ENCODE measurements around the gene C1orf159. TPM values are rescaled to one million over a fixed set of nuclear protein-coding genes. Genes with fewer than 3 reads are reported as not detected.

The C1orf159 gene
- total and polyA plus RNA-seq, 2 donors (not counting 1 experiment from before 2014, with no cell fraction given), result 2.6 to 3.3 TPM

GRCh38 chr1:1164361-1164700 lies 48.4 kb upstream of the C1orf159 start:
- no peak overlapping the region for H3K4me3 ChIP-seq (replicated peaks in 1 of 4; ENCODE audit: control extremely low read depth in 1 of 4, insufficient read depth in 1 of 4, low read depth in 3 of 4, low read length in 4 of 4)
- H4K20me1 ChIP-seq (ENCODE audit: control insufficient read depth, extremely low read depth, insufficient read depth, low read length), result no peaks in the 10 kb centered on the region
- no peak for DNase-seq (ENCODE audit: low read depth in 2 of 2)
- no peak overlapping the region for H3K27ac ChIP-seq (ENCODE audit: insufficient read depth, low read length)
- no peak overlapping the region for H2AFZ ChIP-seq (ENCODE audit: low read length)
- H3K4me2 ChIP-seq (ENCODE audit: extremely low read depth, insufficient read depth, low read length), result no peak overlapping the region
- H3K9me3 ChIP-seq (ENCODE audit: control insufficient read depth, insufficient read depth, low read depth, low read length), result no peaks in the 10 kb centered on the region
- TF ChIP-seq CTCF (conservative IDR thresholded peaks at IDR 0.05 in 1 of 2, IDR thresholded peaks at IDR 0.05 in 1 of 2; ENCODE audit: low read depth in 1 of 2, low read length in 2 of 2), result no peak
- TF ChIP-seq EZH2 (IDR thresholded peaks at IDR 0.05; ENCODE audit: low read length, missing control alignments), result no peak
- H3K4me1 ChIP-seq (ENCODE audit: control insufficient read depth, extremely low read depth, insufficient read depth, low read length), result no peaks in the 10 kb centered on the region
- no peak overlapping the region for H3K9ac ChIP-seq (ENCODE audit: insufficient read depth, low read length)
- H3K36me3 ChIP-seq (ENCODE audit: control insufficient read depth, insufficient read depth, low read length), result no peaks in the 10 kb centered on the region
- no peaks in the 10 kb centered on the region for H3K79me2 ChIP-seq (ENCODE audit: control insufficient read depth, insufficient read depth, low read length)
- no peaks in the 10 kb centered on the region for H3K27me3 ChIP-seq (ENCODE audit: control insufficient read depth, insufficient read depth, low read length)

- Histone ChIP-seq H2AFZ (ENCODE audit: low read length) (no peak overlapping the region), H3K27me3 (ENCODE audit: control insufficient read depth, insufficient read depth, low read length) (no peaks in the 10 kb centered on the region), H3K79me2 (ENCODE audit: control insufficient read depth, insufficient read depth, low read length) (no peaks in the 10 kb centered on the region), H4K20me1 (ENCODE audit: control insufficient read depth, extremely low read depth, insufficient read depth, low read length) (no peaks in the 10 kb centered on the region), H3K9me3 (ENCODE audit: control insufficient read depth, insufficient read depth, low read depth, low read length) (no peaks in the 10 kb centered on the region), H3K36me3 (ENCODE audit: control insufficient read depth, insufficient read depth, low read length) (no peaks in the 10 kb centered on the region), H3K4me2 (ENCODE audit: extremely low read depth, insufficient read depth, low read length) (no peak overlapping the region), H3K27ac (ENCODE audit: insufficient read depth, low read length) (no peak overlapping the region), H3K4me1 (ENCODE audit: control insufficient read depth, extremely low read depth, insufficient read depth, low read length) (no peaks in the 10 kb centered on the region), H3K4me3 (replicated peaks in 1 of 4; ENCODE audit: control extremely low read depth in 1 of 4, insufficient read depth in 1 of 4, low read depth in 3 of 4, low read length in 4 of 4) (no peak overlapping the region), H3K9ac (ENCODE audit: insufficient read depth, low read length) (no peak overlapping the region)
- TF ChIP-seq CTCF (conservative IDR thresholded peaks at IDR 0.05 in 1 of 2, IDR thresholded peaks at IDR 0.05 in 1 of 2; ENCODE audit: low read depth in 1 of 2, low read length in 2 of 2) (no peak), EZH2 (IDR thresholded peaks at IDR 0.05; ENCODE audit: low read length, missing control alignments) (no peak)
- no peak for DNase-seq (ENCODE audit: low read depth in 2 of 2)
Observed at GRCh38 chr1:1163538-1164070, 47.7 kb upstream of the C1orf159 start.

DNA sequence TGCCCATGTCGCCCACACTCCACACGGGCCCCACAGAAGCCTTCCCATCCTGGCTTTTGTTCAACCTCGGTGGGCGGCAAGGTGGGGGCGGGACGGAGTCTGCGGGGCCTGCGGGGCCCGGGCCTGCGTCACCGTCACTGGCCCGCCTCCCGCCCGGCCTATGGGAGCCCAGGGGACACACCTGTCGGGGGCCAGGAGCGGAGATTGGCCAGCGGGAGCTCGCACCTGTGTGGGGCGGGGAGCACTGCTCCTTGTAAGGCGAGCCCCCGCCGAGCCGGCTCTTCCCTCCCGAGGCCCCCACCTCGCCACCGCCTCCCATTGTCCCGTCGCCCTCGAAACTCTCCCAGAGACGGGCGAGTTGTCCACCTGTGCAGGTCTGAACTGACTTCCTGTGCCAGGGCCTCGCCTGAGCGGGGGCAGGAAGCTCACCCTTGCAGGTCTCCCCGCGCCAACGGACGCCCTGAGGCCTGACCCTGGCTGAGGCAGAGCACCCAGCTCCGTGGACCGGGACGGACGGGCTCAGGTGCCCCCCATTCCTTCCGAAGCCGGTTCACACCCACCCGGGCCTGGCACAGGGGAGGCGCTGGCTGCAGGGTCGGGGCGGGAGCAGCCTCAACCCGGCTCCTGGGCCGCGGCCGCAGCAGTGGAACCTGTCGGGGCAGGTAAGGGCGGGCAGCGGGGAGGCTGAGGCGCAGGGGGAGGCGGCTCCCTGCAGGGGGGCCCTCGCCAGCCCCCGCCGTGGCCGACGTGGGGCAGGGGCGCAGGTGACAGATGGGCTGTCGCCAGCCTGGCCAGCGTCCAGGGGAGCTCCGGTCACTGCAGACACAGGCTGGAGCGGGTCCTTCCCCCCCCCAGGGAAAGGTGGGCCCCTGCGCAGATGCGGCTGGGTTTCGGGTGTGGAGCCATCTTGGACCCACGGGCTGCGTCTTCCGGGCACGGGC lies 47.0 kb upstream of the C1orf159 start:
- no peak overlapping the region for H3K4me3 ChIP-seq (replicated peaks in 1 of 4; ENCODE audit: control extremely low read depth in 1 of 4, insufficient read depth in 1 of 4, low read depth in 3 of 4, low read length in 4 of 4)
- H2AFZ ChIP-seq (ENCODE audit: low read length), result no peak overlapping the region
- DNase-seq (ENCODE audit: low read depth in 2 of 2), result no peak
- no peak overlapping the region for H3K27ac ChIP-seq (ENCODE audit: insufficient read depth, low read length)
- peaks cover 3% of the 10 kb centered on the region for H3K4me1 ChIP-seq (ENCODE audit: control insufficient read depth, extremely low read depth, insufficient read depth, low read length)
- H4K20me1 ChIP-seq (ENCODE audit: control insufficient read depth, extremely low read depth, insufficient read depth, low read length), result no peaks in the 10 kb centered on the region
- no peak for TF ChIP-seq EZH2 (IDR thresholded peaks at IDR 0.05; ENCODE audit: low read length, missing control alignments)
- TF ChIP-seq CTCF (conservative IDR thresholded peaks at IDR 0.05 in 1 of 2, IDR thresholded peaks at IDR 0.05 in 1 of 2; ENCODE audit: low read depth in 1 of 2, low read length in 2 of 2), result no peak
- no peak overlapping the region for H3K4me2 ChIP-seq (ENCODE audit: extremely low read depth, insufficient read depth, low read length)
- H3K9me3 ChIP-seq (ENCODE audit: control insufficient read depth, insufficient read depth, low read depth, low read length), result no peaks in the 10 kb centered on the region
- H3K79me2 ChIP-seq (ENCODE audit: control insufficient read depth, insufficient read depth, low read length), result no peaks in the 10 kb centered on the region
- H3K27me3 ChIP-seq (ENCODE audit: control insufficient read depth, insufficient read depth, low read length), result no peaks in the 10 kb centered on the region
- no peaks in the 10 kb centered on the region for H3K36me3 ChIP-seq (ENCODE audit: control insufficient read depth, insufficient read depth, low read length)
- no peak overlapping the region for H3K9ac ChIP-seq (ENCODE audit: insufficient read depth, low read length)
